H9 (cell line): ENCODE data around the gene KLHL3. TPM values are rescaled to one million over a fixed set of nuclear protein-coding genes. Genes with fewer than 3 reads are reported as not detected.

ENCODE experiments used
- DNase-seq: peaks from one replicate; pipeline ENCODE4 v3.0.0-alpha.2; 2017
- H2AFZ ChIP-seq: one replicate; pipeline ENCODE4 v1.6.1; 2013; ENCODE audit warnings: mild to moderate bottlenecking, low read length, control low read depth, moderate library complexity
- H2AK5ac ChIP-seq: 2 replicates; pipeline ENCODE4 v1.6.1; 2013; ENCODE audit warnings: low read length, control low read depth, mixed read lengths; ENCODE audit not compliant: insufficient read length
- H2BK120ac ChIP-seq: one replicate; pipeline ENCODE4 v1.6.1; 2013; ENCODE audit warnings: low read depth, mild to moderate bottlenecking, low read length, control low read depth, inconsistent platforms; ENCODE audit not compliant: poor library complexity, severe bottlenecking
- H2BK12ac ChIP-seq: 2 replicates; pipeline ENCODE4 v1.6.1; 2013; ENCODE audit warnings: low read length, control low read depth, mixed read lengths, low read depth; ENCODE audit not compliant: insufficient read length
- H2BK15ac ChIP-seq: 2 replicates; pipeline ENCODE4 v1.6.1; 2013; ENCODE audit warnings: low read depth, low read length, control low read depth
- H2BK20ac ChIP-seq: one replicate; pipeline ENCODE4 v1.6.1; 2013; ENCODE audit warnings: low read depth, mild to moderate bottlenecking, low read length, control low read depth, inconsistent platforms; ENCODE audit not compliant: poor library complexity, severe bottlenecking
- H2BK5ac ChIP-seq: 2 replicates; pipeline ENCODE4 v1.6.1; 2013; ENCODE audit warnings: low read length, control low read depth, mixed read lengths; ENCODE audit not compliant: insufficient read length
- H3K14ac ChIP-seq: 2 replicates; pipeline ENCODE4 v1.6.1; 2013; ENCODE audit warnings: low read length, control low read depth; ENCODE audit not compliant: insufficient read depth
- H3K18ac ChIP-seq: 2 replicates; pipeline ENCODE4 v1.6.1; 2013; ENCODE audit warnings: low read depth, mild to moderate bottlenecking, mixed read lengths, low read length, control low read depth; ENCODE audit not compliant: insufficient read length
- H3K23ac ChIP-seq: 2 replicates; pipeline ENCODE4 v1.6.1; 2013; ENCODE audit warnings: low read length, control low read depth, mixed read lengths, low read depth; ENCODE audit not compliant: insufficient read length
- H3K23me2 ChIP-seq: 2 replicates; pipeline ENCODE4 v1.6.1; 2013; ENCODE audit warnings: low read depth, mild to moderate bottlenecking, mixed read lengths, low read length, control low read depth; ENCODE audit not compliant: insufficient read length, poor library complexity, severe bottlenecking
- H3K27ac ChIP-seq: 2 replicates; pipeline ENCODE4 v1.5.1; 2013; ENCODE audit warnings: low read length, control low read depth, mixed read lengths, low read depth; ENCODE audit not compliant: insufficient read length
- H3K27me3 ChIP-seq: 2 replicates; pipeline ENCODE4 v1.6.1; 2013; ENCODE audit warnings: low read length, control low read depth, inconsistent platforms; ENCODE audit not compliant: insufficient read depth
- H3K4ac ChIP-seq: 2 replicates; pipeline ENCODE4 v1.6.1; 2013; ENCODE audit warnings: low read depth, mild to moderate bottlenecking, control low read depth, inconsistent platforms, low read length, moderate library complexity
- H3K4me1 ChIP-seq: 2 replicates; pipeline ENCODE4 v1.6.1; 2013; ENCODE audit warnings: low read length, control low read depth, inconsistent platforms; ENCODE audit not compliant: insufficient read depth
- H3K4me2 ChIP-seq: 2 replicates; pipeline ENCODE4 v1.6.1; 2013; ENCODE audit warnings: low read length, control low read depth, mixed read lengths; ENCODE audit not compliant: insufficient read length, insufficient read depth
- H3K56ac ChIP-seq: 2 replicates; pipeline ENCODE4 v1.6.1; 2013; ENCODE audit warnings: low read depth, mild to moderate bottlenecking, mixed read lengths, low read length, control low read depth; ENCODE audit not compliant: insufficient read length
- H3K79me1 ChIP-seq: 2 replicates; pipeline ENCODE4 v1.6.1; 2013; ENCODE audit warnings: low read depth, mild to moderate bottlenecking, moderate library complexity, low read length, control low read depth, inconsistent platforms; ENCODE audit not compliant: insufficient read depth, poor library complexity, severe bottlenecking
- H3K79me2 ChIP-seq: 2 replicates; pipeline ENCODE4 v1.6.1; 2013; ENCODE audit warnings: low read length, control low read depth, inconsistent platforms; ENCODE audit not compliant: insufficient read depth
- H3K9ac ChIP-seq: 2 replicates; pipeline ENCODE4 v1.6.1; 2013; ENCODE audit warnings: low read length, control low read depth, mixed read lengths; ENCODE audit not compliant: insufficient read length; ENCODE audit errors: extremely low read depth
- H3K9me3 ChIP-seq: one replicate; pipeline ENCODE4 v1.6.1; 2013; ENCODE audit warnings: low read depth, low read length, inconsistent platforms; ENCODE audit not compliant: control insufficient read depth
- H3T11ph ChIP-seq: one replicate; pipeline ENCODE4 v1.6.1; 2013; ENCODE audit warnings: mild to moderate bottlenecking, low read length, control low read depth, inconsistent platforms
- H4K20me1 ChIP-seq: one replicate; pipeline ENCODE4 v1.6.1; 2013; ENCODE audit not compliant: control insufficient read depth, insufficient read length, insufficient read depth
- H4K5ac ChIP-seq: 2 replicates; pipeline ENCODE4 v1.6.1; 2013; ENCODE audit warnings: low read depth, mild to moderate bottlenecking, mixed read lengths, low read length, control low read depth; ENCODE audit not compliant: insufficient read length
- H4K8ac ChIP-seq: replicated peaks from 2 replicates; pipeline ENCODE4 v1.6.1; 2013; ENCODE audit warnings: low read length, control low read depth, mixed read lengths, low read depth; ENCODE audit not compliant: insufficient read length
- H4K91ac ChIP-seq: 2 replicates; pipeline ENCODE4 v1.6.1; 2013; ENCODE audit warnings: low read depth, mild to moderate bottlenecking, moderate library complexity, mixed read lengths, low read length, control low read depth; ENCODE audit not compliant: insufficient read length
- H3K27ac Mint-ChIP-seq, 3 experiments: 2 replicates in 2 of 3; 3 replicates in 1 of 3; pipeline ENCODE4 v1.8.0; 2020 to 2021; ENCODE audit warnings: mixed read lengths in 3 of 3, mild to moderate bottlenecking in 1 of 3, moderate library complexity in 1 of 3
- H3K27me3 Mint-ChIP-seq: 2 replicates; pipeline ENCODE4 v1.8.0; 2021; ENCODE audit warnings: low read depth, mild to moderate bottlenecking, moderate library complexity, mixed read lengths
- H3K36me3 Mint-ChIP-seq, 3 experiments: 2 replicates in 2 of 3; 3 replicates in 1 of 3; pipeline ENCODE4 v1.8.0; 2020 to 2021; ENCODE audit warnings: low read depth in 3 of 3, mixed read lengths in 3 of 3; ENCODE audit not compliant: insufficient read depth in 1 of 3
- H3K4me1 Mint-ChIP-seq, 2 experiments: 2 replicates each; pipeline ENCODE4 v1.8.0; 2020; ENCODE audit warnings: mixed read lengths in 2 of 2
- H3K4me3 Mint-ChIP-seq, 2 experiments: 2 replicates in 1 of 2; 3 replicates in 1 of 2; pipeline ENCODE4 v1.8.0; 2020 to 2021; ENCODE audit warnings: mild to moderate bottlenecking in 2 of 2, mixed read lengths in 2 of 2, moderate library complexity in 1 of 2
- H3K9me3 Mint-ChIP-seq, 2 experiments: 2 replicates in 1 of 2; 3 replicates in 1 of 2; pipeline ENCODE4 v1.8.0; 2020; ENCODE audit warnings: mild to moderate bottlenecking in 2 of 2, mixed read lengths in 2 of 2, moderate library complexity in 1 of 2
- WGBS: extraction: QIAGEN DNeasy Blood & Tissue Kit; methylation state at CpG from one replicate; pipeline ENCODE4 v1.1.7; 2013; ENCODE audit warnings: missing lambda C conversion rate, low lambda C conversion rate, mixed read lengths; ENCODE audit not compliant: insufficient read length; ENCODE audit errors: extremely low coverage; 5-methylcytosine and 5-hydroxymethylcytosine counted together
- total RNA-seq: library from RNA; stranded (reverse); gene quantifications from 2 replicates; pipeline ENCODE4 v1.2.1, GENCODE V29; 2021
- TF ChIP-seq, protein P1 (sequence below): fragments of 200-600 bp; sonication (generic); conservative IDR thresholded peaks from 3 replicates; pipeline ENCODE4 v1.8.0; 2021; ENCODE audit warnings: antibody characterized with exemption, mild to moderate bottlenecking

The KLHL3 gene
- total RNA-seq, 1 experiment from 2014 or later, result 12.8 TPM

DNA sequence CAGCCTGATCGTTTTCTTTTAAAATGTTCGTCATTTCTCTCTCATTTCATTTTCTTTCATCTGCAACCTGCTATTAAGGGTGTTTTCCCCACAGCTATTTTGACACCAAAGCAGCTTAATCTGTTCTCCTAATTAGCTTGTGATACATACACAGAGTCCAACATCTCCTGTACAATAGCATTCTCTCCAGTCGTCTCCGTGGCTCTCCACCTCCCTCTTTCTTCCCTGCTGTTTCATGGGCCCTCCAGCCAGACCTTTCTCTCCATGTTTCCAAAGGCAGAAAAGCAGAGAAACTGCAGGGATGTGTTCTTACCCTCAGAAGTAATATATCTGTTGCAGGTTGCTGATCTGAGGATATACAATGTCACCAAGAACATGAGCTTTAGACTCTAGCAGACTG lies 148.0 kb downstream of the KLHL3 start:
- Histone ChIP-seq H2AFZ (no peak overlapping the region), H3K27ac (no peak overlapping the region), H2BK5ac (no peak overlapping the region), H3K79me1 (no peaks in the 10 kb centered on the region), H3K27me3 (no peaks in the 10 kb centered on the region), H2BK15ac (no peak overlapping the region), H3K23me2 (no peaks in the 10 kb centered on the region), H3K79me2 (no peaks in the 10 kb centered on the region), H4K8ac (no peak overlapping the region), H3K4ac (no peak overlapping the region), H4K91ac (no peak overlapping the region), H3K9me3 (no peaks in the 10 kb centered on the region), H2BK120ac (no peak overlapping the region), H3K56ac (no peak overlapping the region), H3T11ph (no peak overlapping the region), H2AK5ac (no peak overlapping the region), H3K18ac (no peak overlapping the region), H3K4me1 (no peaks in the 10 kb centered on the region), H3K9ac (no peak overlapping the region), H2BK20ac (no peak overlapping the region), H4K20me1 (no peaks in the 10 kb centered on the region), H3K14ac (no peak overlapping the region), H3K23ac (no peak overlapping the region), H2BK12ac (no peak overlapping the region), H4K5ac (no peak overlapping the region), H3K4me2 (no peak overlapping the region)
- no CpG with 5 or more reads among the region's 4 CpGs for WGBS
- Mint-ChIP-seq H3K27ac (no peak overlapping the region), H3K4me3 (no peak overlapping the region), H3K36me3 (no peaks in the 10 kb centered on the region; a peak in 1 of 7 replicates), H3K9me3 (peaks cover 11 to 27% of the 10 kb centered on the region in 2 experiments; a peak in 4 of 5 replicates), H3K27me3 (peaks cover 16% of the 10 kb centered on the region), H3K4me1 (no peaks in the 10 kb centered on the region)
- TF ChIP-seq, protein P1, sequence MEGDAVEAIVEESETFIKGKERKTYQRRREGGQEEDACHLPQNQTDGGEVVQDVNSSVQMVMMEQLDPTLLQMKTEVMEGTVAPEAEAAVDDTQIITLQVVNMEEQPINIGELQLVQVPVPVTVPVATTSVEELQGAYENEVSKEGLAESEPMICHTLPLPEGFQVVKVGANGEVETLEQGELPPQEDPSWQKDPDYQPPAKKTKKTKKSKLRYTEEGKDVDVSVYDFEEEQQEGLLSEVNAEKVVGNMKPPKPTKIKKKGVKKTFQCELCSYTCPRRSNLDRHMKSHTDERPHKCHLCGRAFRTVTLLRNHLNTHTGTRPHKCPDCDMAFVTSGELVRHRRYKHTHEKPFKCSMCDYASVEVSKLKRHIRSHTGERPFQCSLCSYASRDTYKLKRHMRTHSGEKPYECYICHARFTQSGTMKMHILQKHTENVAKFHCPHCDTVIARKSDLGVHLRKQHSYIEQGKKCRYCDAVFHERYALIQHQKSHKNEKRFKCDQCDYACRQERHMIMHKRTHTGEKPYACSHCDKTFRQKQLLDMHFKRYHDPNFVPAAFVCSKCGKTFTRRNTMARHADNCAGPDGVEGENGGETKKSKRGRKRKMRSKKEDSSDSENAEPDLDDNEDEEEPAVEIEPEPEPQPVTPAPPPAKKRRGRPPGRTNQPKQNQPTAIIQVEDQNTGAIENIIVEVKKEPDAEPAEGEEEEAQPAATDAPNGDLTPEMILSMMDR, result no peak
- no peak for DNase-seq
